Activated T-helper 2 cell treated with anti-CD3 and anti-CD28 coated beads, Interferon-gamma antibody, Interleukin-2, Interleukin-4, amounts not matched to agents 10 μg/mL and 5 μg/mL and 100 μg/mL, durations not matched to agents 14 hours and 24 hours and 36 hours (primary cell): ENCODE data around the gene DYNC2H1. TPM values are rescaled to one million over a fixed set of nuclear protein-coding genes. Genes with fewer than 3 reads are reported as not detected.
A peak's percentile ranks its signal among the peaks of the same experiment; 100 is the strongest.

ENCODE experiments used
- DNase-seq: peaks from one replicate; pipeline ENCODE4 v3.0.0; 2021; ENCODE audit warnings: low spot score
- H3K27ac Mint-ChIP-seq: one replicate; pipeline ENCODE4 v1.8.0; 2021; ENCODE audit warnings: mixed read lengths
- H3K27me3 Mint-ChIP-seq: one replicate; pipeline ENCODE4 v1.8.0; 2021; ENCODE audit warnings: low read depth, mixed read lengths
- H3K36me3 Mint-ChIP-seq: one replicate; pipeline ENCODE4 v1.8.0; 2021; ENCODE audit warnings: low read depth, mixed read lengths
- H3K4me1 Mint-ChIP-seq: one replicate; pipeline ENCODE4 v1.8.0; 2021; ENCODE audit warnings: low read depth, mixed read lengths
- H3K4me3 Mint-ChIP-seq: one replicate; pipeline ENCODE4 v1.8.0; 2021; ENCODE audit warnings: low read depth, mild to moderate bottlenecking, moderate library complexity, mixed read lengths
- H3K9me3 Mint-ChIP-seq: one replicate; pipeline ENCODE4 v1.8.0; 2021; ENCODE audit warnings: mixed read lengths
- intact Hi-C: fragments of 100-400 bp; cut with micrococcal nuclease; formaldehyde crosslinking; loops from one replicate; pipeline ENCODE4 v1.15.1; 2023
- total RNA-seq: library from RNA; stranded (reverse); gene quantifications from 2 replicates; pipeline ENCODE4 v1.2.3, GENCODE V29; 2022

Gene DYNC2H1
- total RNA-seq, 1 donor from 2014 or later: 0.46 TPM

GRCh38 chr11:103325686-103326069 is 216.5 kb downstream of the DYNC2H1 start:
- no peak overlapping the region for H3K27ac Mint-ChIP-seq
- intact Hi-C loops: loop anchor here (1.0 to 5.0 kb wide), 2 partner anchors 212 to 276 kb away; no protein-coding TSS in a partner anchor
- no peaks in the 10 kb centered on the region for H3K9me3 Mint-ChIP-seq
- H3K36me3 Mint-ChIP-seq: no peaks in the 10 kb centered on the region
- DNase-seq: no peak
- H3K4me3 Mint-ChIP-seq: no peak overlapping the region
- peaks cover 3% of the 10 kb centered on the region for H3K4me1 Mint-ChIP-seq
- peaks cover 4% of the 10 kb centered on the region for H3K27me3 Mint-ChIP-seq

GRCh38 chr11:103326070-103326794 is 217.0 kb downstream of the DYNC2H1 start:
- Mint-ChIP-seq H3K36me3 (no peaks in the 10 kb centered on the region), H3K4me1 (peaks cover 3% of the 10 kb centered on the region), H3K27ac (no peak overlapping the region), H3K9me3 (no peaks in the 10 kb centered on the region), H3K4me3 (no peak overlapping the region), H3K27me3 (peaks cover 4% of the 10 kb centered on the region)
- intact Hi-C loops: loop anchor here (1.0 to 5.0 kb wide), 2 partner anchors 211 to 275 kb away; no protein-coding TSS in a partner anchor
- DNase-seq: peak; percentile 24

GRCh38 chr11:103327721-103328120 is 218.5 kb downstream of the DYNC2H1 start:
- Mint-ChIP-seq H3K27ac (no peak overlapping the region), H3K9me3 (no peaks in the 10 kb centered on the region), H3K36me3 (no peaks in the 10 kb centered on the region), H3K27me3 (peaks cover 4% of the 10 kb centered on the region), H3K4me1 (peaks cover 7% of the 10 kb centered on the region), H3K4me3 (no peak overlapping the region)
- intact Hi-C loops: loop anchor here (5.0 kb wide), 1 partner anchor 210 kb away; no protein-coding TSS in a partner anchor
- no peak for DNase-seq

GRCh38 chr11:103332409-103332808 is 223.2 kb downstream of the DYNC2H1 start:
- Mint-ChIP-seq H3K36me3 (no peaks in the 10 kb centered on the region), H3K27me3 (peaks cover 6% of the 10 kb centered on the region), H3K27ac (no peak overlapping the region), H3K9me3 (no peaks in the 10 kb centered on the region), H3K4me1 (peaks cover 4% of the 10 kb centered on the region), H3K4me3 (no peak overlapping the region)
- intact Hi-C loops: no loop called here
- no peak for DNase-seq

DNA sequence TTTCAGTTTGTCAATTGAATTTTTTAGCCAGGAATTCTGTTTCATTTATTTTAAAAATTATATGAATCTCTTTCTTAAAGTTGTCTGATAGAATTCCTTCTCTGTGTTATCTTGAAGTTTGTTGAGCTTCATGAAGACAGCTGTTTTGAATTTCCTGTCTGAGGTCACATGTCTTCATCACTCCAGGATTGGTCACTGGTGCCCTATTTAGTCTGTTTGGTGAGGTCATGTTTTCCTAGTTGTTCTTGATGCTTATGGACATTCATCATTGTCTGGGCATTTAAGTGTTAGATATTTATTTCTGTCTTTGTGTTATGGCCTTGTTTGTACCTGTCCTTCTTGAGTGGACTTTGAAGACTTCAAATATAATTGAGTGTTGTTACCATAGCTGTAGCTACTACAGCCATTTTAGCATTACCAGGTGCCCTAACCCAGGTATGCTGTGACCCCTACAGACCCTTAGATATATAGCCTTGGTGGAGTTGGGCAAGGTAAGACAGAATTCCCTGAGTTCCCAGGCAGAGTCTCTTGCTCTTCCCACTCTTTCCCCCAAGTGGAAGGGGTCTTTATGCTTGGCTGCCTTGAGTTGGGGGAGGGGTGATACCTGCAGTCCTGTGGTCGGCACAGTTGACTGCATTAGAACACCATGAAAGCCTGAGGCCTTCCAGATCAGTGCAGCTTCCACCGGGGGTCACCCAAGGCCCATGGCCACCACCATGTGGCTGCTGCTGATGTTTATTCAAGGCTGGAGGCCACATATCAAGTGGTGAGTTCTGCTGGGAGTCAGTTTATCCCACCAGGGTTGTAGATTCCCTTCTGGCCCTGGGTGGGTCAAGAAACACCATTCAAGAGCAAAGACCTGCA is 229.6 kb downstream of the DYNC2H1 start:
- no peaks in the 10 kb centered on the region for H3K36me3 Mint-ChIP-seq
- DNase-seq: no peak
- no peaks in the 10 kb centered on the region for H3K4me1 Mint-ChIP-seq
- H3K27me3 Mint-ChIP-seq: peaks cover 2% of the 10 kb centered on the region
- H3K27ac Mint-ChIP-seq: no peak overlapping the region
- H3K4me3 Mint-ChIP-seq: no peak overlapping the region
- H3K9me3 Mint-ChIP-seq: no peaks in the 10 kb centered on the region
- intact Hi-C loops: no loop called here

DNA sequence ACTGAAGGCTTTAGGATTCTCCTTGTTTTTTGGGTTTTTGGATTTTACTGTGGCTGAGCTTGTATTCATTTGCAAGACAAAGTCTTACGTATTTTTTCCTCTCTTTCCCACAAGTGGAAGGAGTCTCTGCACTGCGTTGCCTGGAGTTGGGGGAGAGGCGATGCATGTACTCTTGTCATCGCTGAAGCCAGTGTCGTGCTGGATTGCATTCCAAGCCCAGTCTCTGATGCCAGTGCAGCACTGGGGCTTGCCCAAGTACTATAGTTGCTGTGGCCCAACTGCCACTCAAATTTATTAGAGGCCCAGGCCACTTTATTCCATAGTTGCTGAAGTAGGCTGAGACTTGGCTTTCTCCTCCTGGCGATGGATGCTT is 230.2 kb downstream of the DYNC2H1 start:
- Mint-ChIP-seq H3K27me3 (peaks cover 2% of the 10 kb centered on the region), H3K9me3 (no peaks in the 10 kb centered on the region), H3K27ac (no peak overlapping the region), H3K4me1 (no peaks in the 10 kb centered on the region), H3K36me3 (no peaks in the 10 kb centered on the region), H3K4me3 (no peak overlapping the region)
- intact Hi-C loops: no loop called here
- no peak for DNase-seq

DNA sequence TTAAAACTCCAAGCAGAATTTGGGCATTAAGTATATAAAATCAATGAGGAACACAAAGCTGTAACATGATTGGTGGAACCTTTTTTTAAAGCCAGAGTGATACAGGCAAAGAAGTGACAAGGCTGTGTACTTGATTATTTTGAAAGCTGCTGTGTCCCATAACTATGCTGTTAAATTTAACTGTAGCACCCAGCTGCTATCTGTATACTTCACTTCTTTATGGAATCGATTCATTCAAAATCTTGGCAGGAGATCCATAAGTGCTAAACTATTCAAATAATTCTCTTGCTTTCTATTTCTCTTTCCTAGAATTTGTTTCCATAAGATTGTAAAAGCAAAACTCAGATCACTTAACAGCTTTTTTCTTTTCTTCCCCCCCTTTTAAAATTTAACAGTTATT is 231.7 kb downstream of the DYNC2H1 start:
- Mint-ChIP-seq H3K4me3 (no peak overlapping the region), H3K27ac (no peak overlapping the region), H3K4me1 (no peaks in the 10 kb centered on the region), H3K36me3 (no peaks in the 10 kb centered on the region), H3K9me3 (no peaks in the 10 kb centered on the region), H3K27me3 (no peaks in the 10 kb centered on the region)
- intact Hi-C loops: no loop called here
- DNase-seq: no peak

DNA sequence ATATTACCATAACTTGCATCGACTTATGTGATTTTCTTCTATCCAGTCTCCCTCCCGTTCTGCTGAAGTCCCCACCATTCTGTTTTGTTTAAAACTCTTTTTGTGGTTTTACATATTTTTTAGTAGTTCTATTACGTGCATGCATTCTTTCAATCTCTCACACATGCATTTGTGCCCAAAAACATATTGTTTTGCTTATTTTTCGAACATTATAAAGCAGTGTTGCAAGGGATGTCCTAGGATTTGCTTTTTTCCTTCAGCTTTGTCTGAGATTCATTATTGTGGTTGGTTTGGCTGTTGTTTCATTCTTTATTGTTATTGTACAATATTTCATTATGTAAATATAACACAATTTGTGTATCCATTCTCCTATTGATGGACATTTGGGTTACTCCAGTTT is 235.7 kb downstream of the DYNC2H1 start:
- no peak for DNase-seq
- Mint-ChIP-seq H3K9me3 (no peaks in the 10 kb centered on the region), H3K4me1 (no peaks in the 10 kb centered on the region), H3K27ac (no peak overlapping the region), H3K36me3 (no peaks in the 10 kb centered on the region), H3K27me3 (no peaks in the 10 kb centered on the region), H3K4me3 (no peak overlapping the region)
- intact Hi-C loops: no loop called here

GRCh38 chr11:103349595-103349994 is 240.4 kb downstream of the DYNC2H1 start:
- no peaks in the 10 kb centered on the region for H3K9me3 Mint-ChIP-seq
- no peaks in the 10 kb centered on the region for H3K27me3 Mint-ChIP-seq
- H3K4me3 Mint-ChIP-seq: no peak overlapping the region
- H3K27ac Mint-ChIP-seq: no peak overlapping the region
- H3K4me1 Mint-ChIP-seq: no peaks in the 10 kb centered on the region
- H3K36me3 Mint-ChIP-seq: no peaks in the 10 kb centered on the region
- intact Hi-C loops: no loop called here
- no peak for DNase-seq

GRCh38 chr11:103354656-103355055 is 245.4 kb downstream of the DYNC2H1 start:
- DNase-seq: no peak
- Mint-ChIP-seq H3K9me3 (no peaks in the 10 kb centered on the region), H3K4me1 (no peaks in the 10 kb centered on the region), H3K4me3 (no peak overlapping the region), H3K27me3 (no peaks in the 10 kb centered on the region), H3K27ac (no peak overlapping the region), H3K36me3 (no peaks in the 10 kb centered on the region)
- intact Hi-C loops: no loop called here

DNA sequence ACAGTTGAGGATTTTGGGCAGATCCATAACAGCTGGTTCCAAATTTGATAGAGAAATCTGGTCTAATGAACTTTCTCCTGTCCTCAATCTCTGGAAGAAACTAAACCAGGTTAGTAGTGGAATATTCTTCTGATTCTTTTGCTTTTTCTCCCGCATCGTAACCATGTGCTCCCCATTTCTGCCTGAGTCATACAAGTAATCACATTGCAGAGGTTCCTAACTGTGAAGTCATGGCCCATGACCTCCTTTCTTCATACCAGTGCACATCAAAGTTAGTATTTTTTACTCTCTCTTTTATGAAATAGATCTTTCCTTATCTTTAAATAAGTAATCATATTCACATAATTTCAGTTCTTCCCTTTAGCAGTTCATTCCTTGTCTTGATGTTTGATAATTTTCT is 249.0 kb downstream of the DYNC2H1 start:
- Mint-ChIP-seq H3K27me3 (no peaks in the 10 kb centered on the region), H3K27ac (no peak overlapping the region), H3K4me3 (no peak overlapping the region), H3K9me3 (no peaks in the 10 kb centered on the region), H3K36me3 (no peaks in the 10 kb centered on the region), H3K4me1 (no peaks in the 10 kb centered on the region)
- DNase-seq: no peak
- intact Hi-C loops: no loop called here

GRCh38 chr11:103359216-103359615 is 250.0 kb downstream of the DYNC2H1 start:
- Mint-ChIP-seq H3K27ac (no peak overlapping the region), H3K27me3 (no peaks in the 10 kb centered on the region), H3K4me1 (no peaks in the 10 kb centered on the region), H3K4me3 (no peak overlapping the region), H3K36me3 (no peaks in the 10 kb centered on the region), H3K9me3 (no peaks in the 10 kb centered on the region)
- intact Hi-C loops: no loop called here
- DNase-seq: no peak

GRCh38 chr11:103364687-103365086 is 255.5 kb downstream of the DYNC2H1 start:
- Mint-ChIP-seq H3K9me3 (no peaks in the 10 kb centered on the region), H3K4me1 (no peaks in the 10 kb centered on the region), H3K4me3 (no peak overlapping the region), H3K27ac (no peak overlapping the region), H3K36me3 (no peaks in the 10 kb centered on the region), H3K27me3 (no peaks in the 10 kb centered on the region)
- no peak for DNase-seq
- intact Hi-C loops: no loop called here
